SKM-1 (cell line): ENCODE data around the gene RNF11.
"Not testable (repeated sequence)": the region's sequence is repeated elsewhere in the genome, so short reads cannot be mapped to it uniquely, and the experiment has no call there.

Source experiments
- DNase-seq: peaks from one replicate; lab custom pipeline; 2025; ENCODE audit not compliant: unreplicated experiment; lab: John Stamatoyannopoulos, UW

RNF11 gene

GRCh38 chr1:51227231-51227960, 8.7 kb upstream of the RNF11 start:
- not testable (repeated sequence) for DNase-seq

GRCh38 chr1:51228471-51228870, 7.6 kb upstream of the RNF11 start:
- not testable (repeated sequence) for DNase-seq

- no peak for DNase-seq
These were observed 5.5 kb upstream of the RNF11 start for GRCh38 chr1:51230501-51231078.

- DNase-seq: no peak
These were observed 5.0 kb upstream of the RNF11 start for GRCh38 chr1:51231120-51231519.

GRCh38 chr1:51231896-51232295, 4.2 kb upstream of the RNF11 start:
- no peak for DNase-seq

- DNase-seq: not testable (repeated sequence)
These were observed 1.8 kb upstream of the RNF11 start for GRCh38 chr1:51234236-51234635.

- DNase-seq: no peak
These were observed 1.2 kb upstream of the RNF11 start for GRCh38 chr1:51234721-51235425.

GRCh38 chr1:51236531-51237350, 668 bp downstream of the RNF11 start:
- no peak for DNase-seq

GRCh38 chr1:51237351-51238033, 1.4 kb downstream of the RNF11 start:
- DNase-seq: no peak

- no peak for DNase-seq
These were observed 1.9 kb downstream of the RNF11 start for GRCh38 chr1:51238034-51238403.

GRCh38 chr1:51240084-51240483, 4.0 kb downstream of the RNF11 start:
- DNase-seq: no peak

- DNase-seq: no peak
These were observed 5.0 kb downstream of the RNF11 start for GRCh38 chr1:51241119-51241518.

- DNase-seq: no peak
These were observed 6.5 kb downstream of the RNF11 start for GRCh38 chr1:51242546-51242945.

GRCh38 chr1:51247022-51247421, 10.9 kb downstream of the RNF11 start:
- DNase-seq: no peak

GRCh38 chr1:51247499-51247898, 11.4 kb downstream of the RNF11 start:
- no peak for DNase-seq

GRCh38 chr1:51249445-51249844, 13.4 kb downstream of the RNF11 start:
- no peak for DNase-seq

- DNase-seq: not testable (repeated sequence)
These were observed 14.7 kb downstream of the RNF11 start for GRCh38 chr1:51250729-51251128.

- not testable (repeated sequence) for DNase-seq
These were observed 15.1 kb downstream of the RNF11 start for GRCh38 chr1:51251165-51251564.

GRCh38 chr1:51252366-51252765, 16.3 kb downstream of the RNF11 start:
- no peak for DNase-seq

GRCh38 chr1:51253691-51254090, 17.6 kb downstream of the RNF11 start:
- DNase-seq: no peak

GRCh38 chr1:51255331-51255730, 19.3 kb downstream of the RNF11 start:
- no peak for DNase-seq
